ENCODE data around the gene UGT2A1.

The UGT2A1 gene

DNA sequence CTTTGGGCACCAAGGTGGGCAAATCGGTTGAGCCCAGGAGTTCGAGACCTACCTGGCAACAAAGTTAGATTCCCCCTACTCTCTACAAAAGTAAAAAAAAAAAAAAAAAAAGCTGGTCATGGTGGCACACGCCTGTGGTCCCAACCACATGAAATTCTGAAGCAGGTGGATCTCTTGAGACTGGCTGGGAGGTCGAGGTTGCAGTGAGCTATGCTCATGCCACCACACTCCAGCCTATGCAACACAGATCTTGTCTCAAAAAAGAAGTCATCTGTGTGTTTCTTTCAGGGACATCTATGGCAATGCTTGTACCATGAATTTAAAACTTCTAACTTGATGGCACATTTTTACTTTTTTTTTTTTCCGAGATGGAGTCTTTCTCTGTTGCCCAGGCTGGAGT is 68.9 kb downstream of the UGT2A1 start:
- Histone ChIP-seq H3K79me1 (replicated peaks; ENCODE audit: low read length, poor library complexity, severe bottlenecking) (no peaks in the 10 kb centered on the region), H2BK15ac (ENCODE audit: low read depth, poor library complexity, severe bottlenecking) (no peak overlapping the region), H3K4me3 (ENCODE audit: insufficient read depth in 1 of 2, low read depth in 1 of 2, low read length in 2 of 2) (no peak overlapping the region), H3K23ac (ENCODE audit: low read length in 2 of 2) (no peak overlapping the region), H3K27me3 (ENCODE audit: control insufficient read depth in 1 of 2, insufficient read depth in 1 of 2, low read length in 2 of 2) (no peaks in the 10 kb centered on the region), H2BK120ac (ENCODE audit: low read depth, low read length) (no peak overlapping the region), H2AK5ac (ENCODE audit: low read length, severe bottlenecking) (no peak overlapping the region), H3K9me3 (ENCODE audit: control insufficient read depth, low read length) (no peaks in the 10 kb centered on the region), H2BK12ac (ENCODE audit: low read length in 2 of 2) (no peak overlapping the region), H2BK5ac (ENCODE audit: low read depth, low read length, poor library complexity, severe bottlenecking) (no peak overlapping the region), H3K14ac (ENCODE audit: low read length in 2 of 2) (no peak overlapping the region), H2AFZ (ENCODE audit: low read depth, low read length) (no peak overlapping the region), H3K9ac (ENCODE audit: low read length) (no peak overlapping the region), H3K18ac (ENCODE audit: low read depth in 1 of 2, low read length in 2 of 2) (no peak overlapping the region), H4K91ac (ENCODE audit: low read length) (no peak overlapping the region), H3K36me3 (ENCODE audit: control insufficient read depth in 1 of 2, insufficient read depth in 2 of 2, low read depth in 1 of 2, low read length in 2 of 2) (no peaks in the 10 kb centered on the region), H3K27ac (ENCODE audit: low read length, poor library complexity, severe bottlenecking) (no peak overlapping the region), H3K4ac (ENCODE audit: low read depth in 1 of 2, low read length in 2 of 2) (no peak overlapping the region), H3K4me2 (ENCODE audit: low read length, poor library complexity, severe bottlenecking) (no peak overlapping the region), H3K4me1 (ENCODE audit: control insufficient read depth, insufficient read depth, low read depth, low read length) (peaks cover 3% of the 10 kb centered on the region), H4K8ac (ENCODE audit: low read length) (no peak overlapping the region)
- WGBS = 64% methylated on average over 5 of the region's 5 CpGs
- DNase-seq = no peak

DNA sequence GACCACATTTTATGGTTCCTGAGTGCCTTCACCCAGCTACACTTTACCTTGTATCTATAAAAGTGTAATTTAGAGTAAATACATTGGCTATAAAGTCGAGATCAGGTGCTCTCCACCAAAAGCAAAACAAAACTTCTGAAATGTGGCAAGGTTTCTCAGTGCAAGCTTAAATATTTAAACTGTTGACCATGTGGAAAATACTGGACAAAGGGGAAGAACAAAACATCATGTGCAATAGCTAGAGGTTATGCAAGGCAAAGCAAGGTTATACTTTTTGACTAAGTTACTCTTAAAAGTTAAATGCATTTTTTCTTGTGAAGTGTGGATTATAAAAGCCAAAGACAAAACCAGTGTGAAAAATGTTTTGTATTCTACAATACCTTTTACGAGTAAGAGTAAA is 69.5 kb downstream of the UGT2A1 start:
- Histone ChIP-seq H3K4ac (ENCODE audit: low read depth in 1 of 2, low read length in 2 of 2) (no peak overlapping the region), H3K9ac (ENCODE audit: low read length) (no peak overlapping the region), H3K9me3 (ENCODE audit: control insufficient read depth, low read length) (no peaks in the 10 kb centered on the region), H3K4me2 (ENCODE audit: low read length, poor library complexity, severe bottlenecking) (no peak overlapping the region), H2BK12ac (ENCODE audit: low read length in 2 of 2) (no peak overlapping the region), H3K23ac (ENCODE audit: low read length in 2 of 2) (no peak overlapping the region), H3K4me3 (ENCODE audit: insufficient read depth in 1 of 2, low read depth in 1 of 2, low read length in 2 of 2) (no peak overlapping the region), H3K4me1 (ENCODE audit: control insufficient read depth, insufficient read depth, low read depth, low read length) (peaks cover 3% of the 10 kb centered on the region), H2BK5ac (ENCODE audit: low read depth, low read length, poor library complexity, severe bottlenecking) (no peak overlapping the region), H2AK5ac (ENCODE audit: low read length, severe bottlenecking) (no peak overlapping the region), H3K18ac (ENCODE audit: low read depth in 1 of 2, low read length in 2 of 2) (no peak overlapping the region), H2AFZ (ENCODE audit: low read depth, low read length) (no peak overlapping the region), H2BK120ac (ENCODE audit: low read depth, low read length) (no peak overlapping the region), H3K14ac (ENCODE audit: low read length in 2 of 2) (no peak overlapping the region), H4K91ac (ENCODE audit: low read length) (no peak overlapping the region), H4K8ac (ENCODE audit: low read length) (no peak overlapping the region), H2BK15ac (ENCODE audit: low read depth, poor library complexity, severe bottlenecking) (no peak overlapping the region), H3K79me1 (replicated peaks; ENCODE audit: low read length, poor library complexity, severe bottlenecking) (no peaks in the 10 kb centered on the region), H3K27ac (ENCODE audit: low read length, poor library complexity, severe bottlenecking) (no peak overlapping the region), H3K36me3 (ENCODE audit: control insufficient read depth in 1 of 2, insufficient read depth in 2 of 2, low read depth in 1 of 2, low read length in 2 of 2) (no peaks in the 10 kb centered on the region), H3K27me3 (ENCODE audit: control insufficient read depth in 1 of 2, insufficient read depth in 1 of 2, low read length in 2 of 2) (no peaks in the 10 kb centered on the region)
- no peak for DNase-seq
- no CpG with 5 or more reads among the region's 2 CpGs for WGBS

DNA sequence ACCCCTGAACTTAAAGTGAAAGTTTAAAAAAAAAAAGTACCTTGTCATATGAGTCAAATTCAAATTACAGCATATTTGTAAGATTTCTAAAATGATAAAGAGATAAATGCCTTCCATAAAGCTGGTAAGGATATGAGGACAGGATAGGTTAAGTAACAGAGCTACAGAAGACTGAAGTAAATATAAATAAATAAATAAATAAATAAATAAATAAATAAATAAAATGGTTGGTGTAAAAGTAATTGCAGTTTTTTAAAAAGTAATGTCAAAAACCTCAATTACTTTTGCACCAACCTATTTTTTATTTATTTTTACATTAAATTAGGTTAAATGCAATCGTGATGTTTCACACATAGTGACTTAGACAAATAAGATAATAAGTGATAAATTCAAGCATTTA is 75.8 kb downstream of the UGT2A1 start:
- Histone ChIP-seq H2AFZ (ENCODE audit: low read depth, low read length) (no peak overlapping the region), H3K27me3 (ENCODE audit: control insufficient read depth in 1 of 2, insufficient read depth in 1 of 2, low read length in 2 of 2) (no peaks in the 10 kb centered on the region), H3K4ac (ENCODE audit: low read depth in 1 of 2, low read length in 2 of 2) (no peak overlapping the region), H3K36me3 (ENCODE audit: control insufficient read depth in 1 of 2, insufficient read depth in 2 of 2, low read depth in 1 of 2, low read length in 2 of 2) (no peaks in the 10 kb centered on the region), H2BK5ac (ENCODE audit: low read depth, low read length, poor library complexity, severe bottlenecking) (no peak overlapping the region), H3K4me1 (ENCODE audit: control insufficient read depth, insufficient read depth, low read depth, low read length) (no peaks in the 10 kb centered on the region), H3K9ac (ENCODE audit: low read length) (no peak overlapping the region), H2BK12ac (ENCODE audit: low read length in 2 of 2) (no peak overlapping the region), H3K79me1 (replicated peaks; ENCODE audit: low read length, poor library complexity, severe bottlenecking) (no peaks in the 10 kb centered on the region), H2AK5ac (ENCODE audit: low read length, severe bottlenecking) (no peak overlapping the region), H2BK120ac (ENCODE audit: low read depth, low read length) (no peak overlapping the region), H3K9me3 (ENCODE audit: control insufficient read depth, low read length) (no peaks in the 10 kb centered on the region), H3K4me2 (ENCODE audit: low read length, poor library complexity, severe bottlenecking) (no peak overlapping the region), H4K8ac (ENCODE audit: low read length) (no peak overlapping the region), H3K4me3 (ENCODE audit: insufficient read depth in 1 of 2, low read depth in 1 of 2, low read length in 2 of 2) (no peak overlapping the region), H3K14ac (ENCODE audit: low read length in 2 of 2) (no peak overlapping the region), H3K27ac (ENCODE audit: low read length, poor library complexity, severe bottlenecking) (no peak overlapping the region), H3K18ac (ENCODE audit: low read depth in 1 of 2, low read length in 2 of 2) (no peak overlapping the region), H4K91ac (ENCODE audit: low read length) (no peak overlapping the region), H3K23ac (ENCODE audit: low read length in 2 of 2) (no peak overlapping the region), H2BK15ac (ENCODE audit: low read depth, poor library complexity, severe bottlenecking) (no peak overlapping the region)
- DNase-seq = no peak
- no CpG with 5 or more reads among the region's 1 CpG for WGBS

DNA sequence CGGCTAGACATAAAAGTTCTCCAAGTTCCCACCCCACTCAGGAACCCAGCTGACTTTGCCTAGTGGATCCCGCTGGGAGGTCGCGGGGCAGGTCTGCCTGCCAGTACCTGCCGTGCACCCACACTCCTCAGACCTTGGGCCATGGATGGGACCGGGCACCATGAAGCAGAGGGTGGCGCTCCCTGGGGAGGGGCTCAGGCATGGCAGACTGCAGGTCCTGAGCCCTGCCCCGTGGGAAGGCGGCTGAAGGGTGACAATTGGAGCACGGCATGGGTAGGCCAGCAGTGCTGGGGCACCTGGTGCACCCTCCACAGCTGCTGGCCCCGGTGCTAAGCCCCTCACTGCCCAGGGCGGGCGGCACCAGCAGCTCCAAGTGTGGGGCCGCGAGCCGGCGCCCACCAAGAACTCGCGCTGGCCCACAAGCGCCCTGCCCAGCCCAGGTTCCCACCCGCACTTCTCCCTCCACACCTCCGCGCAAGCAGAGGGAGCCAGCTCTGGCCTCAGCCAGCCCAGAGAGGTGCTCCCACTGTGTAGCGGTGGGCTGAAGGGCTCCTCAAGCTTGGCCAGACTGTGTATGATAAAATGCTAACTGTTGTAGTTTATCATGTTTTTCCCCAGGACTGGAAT is 76.7 kb downstream of the UGT2A1 start:
- H3K27me3 ChIP-seq (ENCODE audit: control insufficient read depth in 1 of 2, insufficient read depth in 1 of 2, low read length in 2 of 2) = no peaks in the 10 kb centered on the region
- no peaks in the 10 kb centered on the region for H3K79me1 ChIP-seq (replicated peaks; ENCODE audit: low read length, poor library complexity, severe bottlenecking)
- no peak for DNase-seq
- H3K4me2 ChIP-seq (ENCODE audit: low read length, poor library complexity, severe bottlenecking) = no peak overlapping the region
- H3K36me3 ChIP-seq (ENCODE audit: control insufficient read depth in 1 of 2, insufficient read depth in 2 of 2, low read depth in 1 of 2, low read length in 2 of 2) = no peaks in the 10 kb centered on the region
- no peak overlapping the region for H3K14ac ChIP-seq (ENCODE audit: low read length in 2 of 2)
- H2BK120ac ChIP-seq (ENCODE audit: low read depth, low read length) = no peak overlapping the region
- H2BK15ac ChIP-seq (ENCODE audit: low read depth, poor library complexity, severe bottlenecking) = no peak overlapping the region
- H2AK5ac ChIP-seq (ENCODE audit: low read length, severe bottlenecking) = no peak overlapping the region
- no peak overlapping the region for H3K18ac ChIP-seq (ENCODE audit: low read depth in 1 of 2, low read length in 2 of 2)
- no peak overlapping the region for H3K27ac ChIP-seq (ENCODE audit: low read length, poor library complexity, severe bottlenecking)
- WGBS = 96% methylated on average over 24 of the region's 24 CpGs
- H2BK12ac ChIP-seq (ENCODE audit: low read length in 2 of 2) = no peak overlapping the region
- H2BK5ac ChIP-seq (ENCODE audit: low read depth, low read length, poor library complexity, severe bottlenecking) = no peak overlapping the region
- no peak overlapping the region for H4K8ac ChIP-seq (ENCODE audit: low read length)
- H2AFZ ChIP-seq (ENCODE audit: low read depth, low read length) = no peak overlapping the region
- H3K9me3 ChIP-seq (ENCODE audit: control insufficient read depth, low read length) = no peaks in the 10 kb centered on the region
- no peaks in the 10 kb centered on the region for H3K4me1 ChIP-seq (ENCODE audit: control insufficient read depth, insufficient read depth, low read depth, low read length)
- no peak overlapping the region for H3K4ac ChIP-seq (ENCODE audit: low read depth in 1 of 2, low read length in 2 of 2)
- no peak overlapping the region for H3K23ac ChIP-seq (ENCODE audit: low read length in 2 of 2)
- H4K91ac ChIP-seq (ENCODE audit: low read length) = no peak overlapping the region
- H3K9ac ChIP-seq (ENCODE audit: low read length) = no peak overlapping the region
- H3K4me3 ChIP-seq (ENCODE audit: insufficient read depth in 1 of 2, low read depth in 1 of 2, low read length in 2 of 2) = no peak overlapping the region
